Measurements from ENCODE around the gene EFR3B. TPM values are rescaled to one million over a fixed set of nuclear protein-coding genes. Genes with fewer than 3 reads are reported as not detected.

EFR3B gene
- total and polyA plus RNA-seq, 2 of the 4 experiments (the other 2 are of a cell fraction): 0.38 to 0.90 TPM

- Histone ChIP-seq H2AK5ac (ENCODE audit: low read depth, low read length) (no peak overlapping the region), H3K56ac (ENCODE audit: extremely low read depth, insufficient read depth, low read length) (no peak overlapping the region), H3K4me2 (ENCODE audit: low read depth, low read length) (no peak overlapping the region), H2AK9ac (replicated peaks; ENCODE audit: low read depth, low read length, poor library complexity) (no peak overlapping the region), H3K79me1 (ENCODE audit: low read depth in 1 of 2, low read length in 2 of 2) (no peaks in the 10 kb centered on the region), H3K23ac (ENCODE audit: low read depth, low read length) (no peak overlapping the region), H2AFZ (replicated peaks; ENCODE audit: low read length, poor library complexity) (no peak overlapping the region), H4K91ac (ENCODE audit: insufficient read depth, low read depth, low read length) (no peak overlapping the region), H3K4me1 (ENCODE audit: control insufficient read depth, insufficient read depth, low read length) (no peaks in the 10 kb centered on the region), H3K27ac (ENCODE audit: insufficient read depth, low read length) (no peak overlapping the region), H4K20me1 (ENCODE audit: insufficient read depth, low read length) (no peaks in the 10 kb centered on the region), H3K4ac (ENCODE audit: low read depth, low read length) (no peak overlapping the region), H4K5ac (ENCODE audit: low read depth, low read length) (no peak overlapping the region), H2BK120ac (ENCODE audit: low read depth, low read length) (no peak overlapping the region), H3K9me1 (ENCODE audit: insufficient read depth, low read length) (no peaks in the 10 kb centered on the region), H2BK5ac (ENCODE audit: low read depth, low read length, poor library complexity, severe bottlenecking) (no peak overlapping the region), H3K4me3 (ENCODE audit: insufficient read depth, low read depth, low read length) (no peak overlapping the region), H3K9ac (ENCODE audit: low read depth, low read length) (no peak overlapping the region), H3K14ac (replicated peaks; ENCODE audit: low read depth, low read length) (no peak overlapping the region), H3K9me3 (ENCODE audit: control insufficient read depth, insufficient read depth, low read length) (0 out of 2 replicates have a peak, but pooled peaks cover 1% of the 10 kb centered on the region), H3K18ac (ENCODE audit: low read depth, low read length) (no peak overlapping the region), H4K8ac (ENCODE audit: low read depth in 2 of 2, low read length in 2 of 2) (no peak overlapping the region), H2BK20ac (ENCODE audit: low read depth, low read length) (no peak overlapping the region), H2BK15ac (ENCODE audit: low read depth, low read length) (no peak overlapping the region), H3K36me3 (ENCODE audit: control insufficient read depth, insufficient read depth, low read length) (no peaks in the 10 kb centered on the region), H3K27me3 (ENCODE audit: control insufficient read depth, insufficient read depth, low read length) (peaks cover 46% of the 10 kb centered on the region)
- POLR2A ChIA-PET (ENCODE audit: unreplicated experiment): no interaction called here
- no TSS peak for BruUV-seq (replicated peaks)
- no CpG with 5 or more reads among the region's 5 CpGs for WGBS, 2 experiments (ENCODE audit: extremely low coverage in 2 of 2, insufficient read length in 1 of 2)
- ATAC-seq (ENCODE audit: low read depth) (no peak), DNase-seq (no peak)
- no peak for TF ChIP-seq RAD21 (IDR thresholded peaks at IDR 0.05; ENCODE audit: low read length)
- TF ChIP-seq, protein P1, sequence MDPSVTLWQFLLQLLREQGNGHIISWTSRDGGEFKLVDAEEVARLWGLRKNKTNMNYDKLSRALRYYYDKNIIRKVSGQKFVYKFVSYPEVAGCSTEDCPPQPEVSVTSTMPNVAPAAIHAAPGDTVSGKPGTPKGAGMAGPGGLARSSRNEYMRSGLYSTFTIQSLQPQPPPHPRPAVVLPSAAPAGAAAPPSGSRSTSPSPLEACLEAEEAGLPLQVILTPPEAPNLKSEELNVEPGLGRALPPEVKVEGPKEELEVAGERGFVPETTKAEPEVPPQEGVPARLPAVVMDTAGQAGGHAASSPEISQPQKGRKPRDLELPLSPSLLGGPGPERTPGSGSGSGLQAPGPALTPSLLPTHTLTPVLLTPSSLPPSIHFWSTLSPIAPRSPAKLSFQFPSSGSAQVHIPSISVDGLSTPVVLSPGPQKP (IDR thresholded peaks at IDR 0.05; ENCODE audit: borderline replicate concordance, low read depth, low read length): no peak
- CTCF ChIA-PET: no interaction called here
- dilution Hi-C loops (cut with HindIII; ENCODE audit: low sequenced_read_pairs, unreplicated experiment): no loop called here
- intact Hi-C loops (cut with micrococcal nuclease): no loop called here
- in situ Hi-C loops (cut with MboI; ENCODE audit: low sequenced_read_pairs): no loop called here
These were observed 134.8 kb downstream of the EFR3B start for GRCh38 chr2:25176541-25177181.

Data from IMR-90 (cell line).